Right lobe of liver (tissue), 6 donors: ENCODE measurements around the gene PLOD1. TPM values are rescaled to one million over a fixed set of nuclear protein-coding genes. Genes with fewer than 3 reads are reported as not detected.

ENCODE experiments used
- ATAC-seq, 4 donors: fragments of 200-7000 bp; cut with Tn5 transposase; one replicate each; pipeline ENCODE4 v1.9.1; 2020; ENCODE audit warnings: mild to moderate bottlenecking in 4 of 4, moderate library complexity in 4 of 4
- DNase-seq, 3 donors: peaks; one replicate each; pipeline ENCODE4 v3.0.0-alpha.2; 2020
- H3K27ac ChIP-seq, 3 donors: fragments of 200-600 bp; one replicate each; pipeline ENCODE4 v1.8.0; 2022
- H3K27me3 ChIP-seq, 2 donors: fragments of 200-600 bp; one replicate each; pipeline ENCODE4 v1.8.0; 2022
- H3K36me3 ChIP-seq, 4 donors: fragments of 200-600 bp; sonication (generic) in 1 of 4; one replicate each; pipeline versions ENCODE4 v1.5.1 to v1.8.0; 2017 to 2022; ENCODE audit warnings: control low read depth in 1 of 4
- H3K4me1 ChIP-seq, 4 donors: fragments of 200-600 bp; sonication (generic) in 1 of 4; one replicate each; pipeline versions ENCODE4 v1.5.1 to v1.8.0; 2017 to 2022; ENCODE audit warnings: control low read depth in 1 of 4
- H3K4me3 ChIP-seq, 3 donors: fragments of 200-600 bp; one replicate each; pipeline ENCODE4 v1.8.0; 2022
- H3K9me3 ChIP-seq, 4 donors: fragments of 200-600 bp; sonication (generic) in 1 of 4; one replicate each; pipeline versions ENCODE4 v1.5.1 to v1.8.0; 2017 to 2022; ENCODE audit warnings: control low read depth in 1 of 4
- POLR2A ChIP-seq: fragments of 450-650 bp; IDR thresholded peaks from one replicate; pipeline ENCODE4 v1.6.1; 2017; ENCODE audit warnings: antibody characterized with exemption, mild to moderate bottlenecking
- WGBS: methylation state at CpG from one replicate; pipeline ENCODE4 v1.1.6; 2018; ENCODE audit warnings: low coverage, low lambda C conversion rate; ENCODE audit not compliant: insufficient coverage; ENCODE audit errors: missing lambda C conversion rate; 5-methylcytosine and 5-hydroxymethylcytosine counted together
- intact Hi-C, 2 donors: fragments of 100-400 bp; cut with DNase I; formaldehyde crosslinking; loops; one replicate each; pipeline versions ENCODE4 v1.11.2 to v1.14.1; 2022
- total RNA-seq, 6 experiments: library from RNA; depleted of rRNA in 2 of 6; stranded (reverse); fragments of >200 nt in 2 of 6; fragmentation: NEBNext Ultra II Directional in 3 of 6; extraction: Animal tissue kit (Norgen Biotek cat#: 25700) in 3 of 6; gene quantifications; one replicate each; pipeline versions ENCODE4 v1.1.0 to v1.2.4, GENCODE V29; 2016 to 2023
- TF ChIP-seq, protein P1 (sequence below), 4 donors: fragments of 200-600 bp in 3 of 4; fragments of 450-650 bp in 1 of 4; IDR thresholded peaks; one replicate each; pipeline versions ENCODE4 v1.5.1 to v1.8.0; 2016 to 2022; ENCODE audit warnings: antibody characterized with exemption in 4 of 4, mild to moderate bottlenecking in 2 of 4
- donor health status: DM: no; HTN: yes; CAD: no.
- donor health status: DM: no; HTN: no; CAD: no.
- donor health status: DM: no; HTN: no; CAD: no.
- donor health status: DM: no; HTN: yes; CAD: no.
- donor health status: DM: no; HTN: yes; CAD: no.

PLOD1 gene
- total RNA-seq, 6 experiments from 2014 or later: 70.2 to 119 (median 93.8) TPM

DNA sequence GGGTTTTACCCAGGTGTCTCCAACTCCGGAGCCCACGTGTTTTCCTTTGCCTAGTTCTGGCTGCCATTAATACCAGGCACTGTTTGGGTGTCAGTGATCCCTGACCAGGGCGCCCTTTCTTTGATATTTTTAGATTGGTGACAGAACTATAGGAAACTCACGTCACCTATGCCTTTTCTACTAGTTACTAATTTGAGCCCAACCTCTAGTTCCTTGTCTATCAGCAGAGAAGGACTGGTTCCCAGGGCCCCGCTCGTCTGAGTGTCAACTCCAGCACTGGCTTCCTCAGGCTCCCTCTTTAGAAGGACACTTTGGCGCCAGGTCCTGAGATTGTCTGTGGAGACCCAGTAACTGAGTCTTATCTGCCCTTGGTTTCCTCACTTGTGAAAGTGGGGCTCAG lies 55.2 kb downstream of the PLOD1 start:
- intact Hi-C loops: no loop called here
- DNase-seq: no peak
- Histone ChIP-seq H3K27me3 (no peaks in the 10 kb centered on the region), H3K27ac (peak overlapping the region; percentile 84 to 99 (median 94)), H3K4me1 (peaks cover 0 to 47% (median 8%) of the 10 kb centered on the region in 4 donors), H3K9me3 (no peaks in the 10 kb centered on the region), H3K36me3 (peaks cover 0 to 44% (median 9%) of the 10 kb centered on the region in 4 donors), H3K4me3 (no peak overlapping the region)
- no peak for ATAC-seq
- no peak for TF ChIP-seq POLR2A
- TF ChIP-seq, protein P1, sequence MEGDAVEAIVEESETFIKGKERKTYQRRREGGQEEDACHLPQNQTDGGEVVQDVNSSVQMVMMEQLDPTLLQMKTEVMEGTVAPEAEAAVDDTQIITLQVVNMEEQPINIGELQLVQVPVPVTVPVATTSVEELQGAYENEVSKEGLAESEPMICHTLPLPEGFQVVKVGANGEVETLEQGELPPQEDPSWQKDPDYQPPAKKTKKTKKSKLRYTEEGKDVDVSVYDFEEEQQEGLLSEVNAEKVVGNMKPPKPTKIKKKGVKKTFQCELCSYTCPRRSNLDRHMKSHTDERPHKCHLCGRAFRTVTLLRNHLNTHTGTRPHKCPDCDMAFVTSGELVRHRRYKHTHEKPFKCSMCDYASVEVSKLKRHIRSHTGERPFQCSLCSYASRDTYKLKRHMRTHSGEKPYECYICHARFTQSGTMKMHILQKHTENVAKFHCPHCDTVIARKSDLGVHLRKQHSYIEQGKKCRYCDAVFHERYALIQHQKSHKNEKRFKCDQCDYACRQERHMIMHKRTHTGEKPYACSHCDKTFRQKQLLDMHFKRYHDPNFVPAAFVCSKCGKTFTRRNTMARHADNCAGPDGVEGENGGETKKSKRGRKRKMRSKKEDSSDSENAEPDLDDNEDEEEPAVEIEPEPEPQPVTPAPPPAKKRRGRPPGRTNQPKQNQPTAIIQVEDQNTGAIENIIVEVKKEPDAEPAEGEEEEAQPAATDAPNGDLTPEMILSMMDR (IDR thresholded peaks at IDR 0.05): no peak
- 79% methylated on average over 4 of the region's 7 CpGs for WGBS

DNA sequence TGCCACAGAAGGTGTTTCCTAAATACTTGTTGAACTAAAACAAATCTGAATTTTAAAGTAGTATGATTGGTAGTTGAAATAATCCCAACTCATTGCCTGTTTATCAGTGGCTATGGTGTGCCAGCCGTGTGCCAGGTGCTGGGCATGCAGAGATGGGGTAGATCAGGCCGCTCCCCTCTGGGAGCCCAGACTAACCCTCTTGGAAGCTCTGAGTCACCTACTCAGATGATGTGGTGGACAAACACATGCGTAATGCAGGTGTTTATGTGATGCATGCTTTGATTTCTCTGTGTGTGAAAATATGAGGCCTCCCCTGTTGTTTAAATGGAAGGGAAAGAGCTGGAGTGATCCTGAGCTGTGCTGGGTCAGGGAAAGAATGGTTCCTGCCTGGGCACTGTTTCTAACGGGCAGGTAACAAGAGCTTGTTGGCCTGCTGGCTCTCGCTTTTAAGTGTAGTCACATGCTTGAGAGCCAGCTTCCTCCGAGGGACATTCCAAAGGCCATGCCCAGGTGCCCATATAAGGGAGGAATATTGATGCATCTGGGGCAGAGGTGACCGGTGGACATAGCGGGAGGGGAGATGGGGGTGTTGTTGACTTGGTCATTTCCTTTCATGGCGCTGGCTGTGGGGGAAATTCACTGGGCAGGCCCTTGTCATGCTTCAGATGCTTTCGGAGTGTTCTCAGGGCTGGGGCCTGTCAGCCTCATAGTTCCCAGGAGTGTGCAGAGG lies 56.0 kb downstream of the PLOD1 start:
- intact Hi-C loops: no loop called here
- Histone ChIP-seq H3K27ac (peak overlapping the region; percentile 84 to 99 (median 94)), H3K9me3 (no peaks in the 10 kb centered on the region), H3K36me3 (peaks cover 0 to 51% (median 10%) of the 10 kb centered on the region in 4 donors), H3K4me3 (no peak overlapping the region), H3K27me3 (no peaks in the 10 kb centered on the region), H3K4me1 (peaks cover 0 to 50% (median 8%) of the 10 kb centered on the region in 4 donors)
- DNase-seq (peak; percentile 65 to 82 (median 76)), ATAC-seq (peak; percentile 66 to 78 (median 71))
- 31% methylated on average over 4 of the region's 10 CpGs for WGBS
- TF ChIP-seq POLR2A: peak; percentile 23
- TF ChIP-seq, protein P1 (IDR thresholded peaks at IDR 0.05): no peak

GRCh38 chr1:11991969-11992676 lies 57.6 kb downstream of the PLOD1 start:
- Histone ChIP-seq H3K4me3 (peak overlapping the region in 2 of 3 donors; percentile 35 to 36), H3K9me3 (no peaks in the 10 kb centered on the region), H3K36me3 (peaks cover 3 to 61% (median 12%) of the 10 kb centered on the region in 4 donors), H3K4me1 (peaks cover 0 to 58% (median 8%) of the 10 kb centered on the region in 4 donors), H3K27me3 (no peaks in the 10 kb centered on the region), H3K27ac (peak overlapping the region; percentile 62 to 99 (median 64))
- intact Hi-C loops: no loop called here
- TF ChIP-seq POLR2A: peak; percentile 25
- TF ChIP-seq, protein P1 (IDR thresholded peaks at IDR 0.05): no peak
- DNase-seq (peak; percentile 43 to 70 (median 65)), ATAC-seq (peak; percentile 24 to 61 (median 49))
- WGBS: 38% methylated on average over 8 of the region's 16 CpGs

DNA sequence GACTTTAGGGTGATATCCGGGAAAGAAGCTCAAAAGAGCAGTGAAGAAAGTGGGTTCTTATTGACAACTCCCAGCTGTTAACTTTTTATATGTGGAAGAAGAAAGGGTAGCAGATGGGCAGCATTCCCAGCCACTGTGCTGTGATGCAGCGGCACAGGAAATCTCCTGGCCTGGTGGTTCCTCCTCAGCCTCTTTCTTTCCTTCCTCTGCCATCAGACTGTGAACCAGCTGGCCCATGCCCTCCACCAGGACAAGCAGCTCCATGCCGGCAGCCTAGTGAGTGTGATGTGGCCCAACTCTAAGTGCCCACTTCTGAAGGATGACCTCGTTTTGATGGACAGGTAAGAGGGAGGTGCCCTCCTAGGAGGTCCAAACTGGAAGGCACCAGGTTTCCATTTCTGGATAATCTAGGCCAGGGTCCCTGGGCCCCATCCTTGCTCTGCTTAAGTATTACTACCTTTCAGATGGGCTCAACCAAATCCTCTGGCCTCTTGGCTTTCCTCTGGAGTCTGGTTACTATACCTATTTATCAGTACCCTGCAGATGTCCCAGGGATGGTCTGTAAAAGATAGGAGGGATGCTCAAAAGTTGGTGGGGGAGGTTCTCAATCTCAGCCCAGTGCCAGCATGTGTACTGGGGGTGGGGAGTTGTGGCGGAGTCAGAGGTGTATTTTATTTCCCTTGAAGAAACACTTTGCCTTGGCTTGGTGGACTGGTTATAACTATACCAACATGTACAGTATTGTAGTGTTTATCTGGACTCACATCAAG lies 62.7 kb downstream of the PLOD1 start:
- DNase-seq: no peak

More for the DNA sequence above, 62.7 kb downstream of the PLOD1 start:
- Histone ChIP-seq H3K4me3 (no peak overlapping the region), H3K27me3 (no peaks in the 10 kb centered on the region), H3K9me3 (no peaks in the 10 kb centered on the region), H3K27ac (no peak overlapping the region), H3K4me1 (peaks cover 0 to 24% (median 0%) of the 10 kb centered on the region in 4 donors), H3K36me3 (peaks cover 8 to 95% (median 36%) of the 10 kb centered on the region in 4 donors)
- ATAC-seq: no peak
- intact Hi-C loops: no loop called here
- WGBS: 76% methylated on average over 3 of the region's 5 CpGs
- TF ChIP-seq, protein P1 (IDR thresholded peaks at IDR 0.05): no peak
